ENCODE measurements around the gene PTPRO. TPM values are rescaled to one million over a fixed set of nuclear protein-coding genes. Genes with fewer than 3 reads are reported as not detected.

PTPRO gene
- total RNA-seq, 4 donors from 2014 or later, result 0.10 to 1.1 (median 0.32) TPM

- intact Hi-C loops (cut with DNase I), result no loop called here
- H3K36me3 ChIP-seq, result no peaks in the 10 kb centered on the region
- H3K9me3 ChIP-seq, result no peaks in the 10 kb centered on the region
- H3K27me3 ChIP-seq, result no peaks in the 10 kb centered on the region
- H3K4me3 ChIP-seq (replicated peaks in 1 of 3), result no peak overlapping the region
- H3K27ac ChIP-seq, result no peak overlapping the region
- DNase-seq, result no peak
- H3K4me1 ChIP-seq, result peaks cover 0 to 3% of the 10 kb centered on the region in 2 donors
- no peak for TF ChIP-seq POLR2A (IDR thresholded peaks at IDR 0.05)
- TF ChIP-seq CTCF (IDR thresholded peaks at IDR 0.05), result no peak
- 71 to 73% methylated on average over 4 of the region's 4 CpGs for WGBS, 2 donors
These were observed 270.6 kb downstream of the PTPRO start for GRCh38 chr12:15592934-15593333.

GRCh38 chr12:15596174-15596573 is 273.9 kb downstream of the PTPRO start:
- intact Hi-C loops (cut with DNase I), result no loop called here
- TF ChIP-seq CTCF (IDR thresholded peaks at IDR 0.05) (no peak), POLR2A (IDR thresholded peaks at IDR 0.05) (no peak)

GRCh38 chr12:15597125-15597830 is 275.0 kb downstream of the PTPRO start:
- no peak overlapping the region for H3K4me3 ChIP-seq (replicated peaks in 1 of 3)
- H3K27ac ChIP-seq, result no peak overlapping the region
- peaks cover 10 to 11% of the 10 kb centered on the region in 2 donors for H3K4me1 ChIP-seq
- H3K9me3 ChIP-seq, result no peaks in the 10 kb centered on the region
- no peak for TF ChIP-seq POLR2A (IDR thresholded peaks at IDR 0.05)
- TF ChIP-seq CTCF (IDR thresholded peaks at IDR 0.05), result no peak
- no peak for DNase-seq
- no peaks in the 10 kb centered on the region for H3K27me3 ChIP-seq
- intact Hi-C loops (cut with DNase I), result no loop called here
- H3K36me3 ChIP-seq, result no peaks in the 10 kb centered on the region
- 71 to 75% methylated on average over 5 of the region's 5 CpGs for WGBS, 2 donors

More at GRCh38 chr12:15596174-15596573, 273.9 kb downstream of the PTPRO start:
- Histone ChIP-seq H3K36me3 (no peaks in the 10 kb centered on the region), H3K27ac (no peak overlapping the region), H3K27me3 (no peaks in the 10 kb centered on the region), H3K4me3 (replicated peaks in 1 of 3) (no peak overlapping the region), H3K9me3 (no peaks in the 10 kb centered on the region), H3K4me1 (peaks cover 10 to 11% of the 10 kb centered on the region in 2 donors)
- DNase-seq, result no peak
- WGBS, 2 donors, result 58 to 59% methylated on average over 5 of the region's 5 CpGs

- peaks cover 10 to 11% of the 10 kb centered on the region in 2 donors for H3K4me1 ChIP-seq
- intact Hi-C loops (cut with DNase I), result loop anchor here (10.0 kb wide), 1 partner anchor 195 kb away; no protein-coding TSS in a partner anchor
- TF ChIP-seq POLR2A (IDR thresholded peaks at IDR 0.05) (no peak), CTCF (IDR thresholded peaks at IDR 0.05) (no peak)
- no peaks in the 10 kb centered on the region for H3K9me3 ChIP-seq
- 26 to 28% methylated on average over 4 of the region's 4 CpGs for WGBS, 2 donors
- DNase-seq, result peak; percentile 78
- no peaks in the 10 kb centered on the region for H3K27me3 ChIP-seq
- H3K4me3 ChIP-seq (replicated peaks in 1 of 3), result no peak overlapping the region
- peak overlapping the region; percentile 25 to 52 (median 48) for H3K27ac ChIP-seq
- H3K36me3 ChIP-seq, result no peaks in the 10 kb centered on the region
These were observed 277.1 kb downstream of the PTPRO start for GRCh38 chr12:15599266-15600037.
